ENCODE results near the gene CDNF.

CDNF gene

GRCh38 chr10:14815681-14816080 is 22.2 kb downstream of the CDNF start:
- in situ Hi-C loops (cut with MboI; ENCODE audit: low pct_unique_long_range_greater_than_20kb, low sequenced_read_pairs, unreplicated experiment): no loop called here
- DNase-seq (ENCODE audit: low spot score): no peak
- TF ChIP-seq CTCF (IDR thresholded peaks at IDR 0.05; ENCODE audit: extremely low read depth, insufficient read depth, missing control alignments): no peak

- no peak for DNase-seq (ENCODE audit: low spot score)
These were observed 25.6 kb downstream of the CDNF start for GRCh38 chr10:14812271-14812670.

GRCh38 chr10:14810969-14811953 is 26.6 kb downstream of the CDNF start:
- in situ Hi-C loops (cut with MboI; ENCODE audit: low pct_unique_long_range_greater_than_20kb, low sequenced_read_pairs, unreplicated experiment): no loop called here
- DNase-seq (ENCODE audit: low spot score): no peak
- no peak for TF ChIP-seq CTCF (IDR thresholded peaks at IDR 0.05; ENCODE audit: extremely low read depth, insufficient read depth, missing control alignments)

More at GRCh38 chr10:14812271-14812670, 25.6 kb downstream of the CDNF start:
- no peak for TF ChIP-seq CTCF (IDR thresholded peaks at IDR 0.05; ENCODE audit: extremely low read depth, insufficient read depth, missing control alignments)
- in situ Hi-C loops (cut with MboI; ENCODE audit: low pct_unique_long_range_greater_than_20kb, low sequenced_read_pairs, unreplicated experiment): no loop called here

- in situ Hi-C loops (cut with MboI; ENCODE audit: low pct_unique_long_range_greater_than_20kb, low sequenced_read_pairs, unreplicated experiment): no loop called here
- no peak for TF ChIP-seq CTCF (IDR thresholded peaks at IDR 0.05; ENCODE audit: extremely low read depth, insufficient read depth, missing control alignments)
- no peak for DNase-seq (ENCODE audit: low spot score)
These were observed 31.5 kb downstream of the CDNF start for GRCh38 chr10:14806318-14806717.

- no peak for TF ChIP-seq CTCF (IDR thresholded peaks at IDR 0.05; ENCODE audit: extremely low read depth, insufficient read depth, missing control alignments)
- in situ Hi-C loops (cut with MboI; ENCODE audit: low pct_unique_long_range_greater_than_20kb, low sequenced_read_pairs, unreplicated experiment): no loop called here
- DNase-seq (ENCODE audit: low spot score): no peak
These were observed 34.0 kb downstream of the CDNF start for GRCh38 chr10:14803827-14804226.

GRCh38 chr10:14801723-14802122 is 36.1 kb downstream of the CDNF start:
- no peak for TF ChIP-seq CTCF (IDR thresholded peaks at IDR 0.05; ENCODE audit: extremely low read depth, insufficient read depth, missing control alignments)
- in situ Hi-C loops (cut with MboI; ENCODE audit: low pct_unique_long_range_greater_than_20kb, low sequenced_read_pairs, unreplicated experiment): no loop called here
- no peak for DNase-seq (ENCODE audit: low spot score)

Data from GM13977 (cell line).